Panc1 (cell line): Measurements from ENCODE around the gene THTPA.

Experiments used
- POLR2AphosphoS5 ChIP-seq: IDR thresholded peaks from 2 replicates; pipeline ENCODE4 v1.6.1; 2012; ENCODE audit warnings: mild to moderate bottlenecking, low read depth, low read length, moderate library complexity
- SIN3A ChIP-seq: IDR thresholded peaks from 2 replicates; pipeline ENCODE4 v1.6.1; 2012; ENCODE audit warnings: low read depth, mild to moderate bottlenecking, low read length, moderate library complexity, borderline replicate concordance; ENCODE audit not compliant: insufficient read depth
- TF ChIP-seq, protein P1 (sequence below): fragments of 450-650 bp; IDR thresholded peaks from 2 replicates; pipeline ENCODE4 v1.5.1; 2017; ENCODE audit warnings: mild to moderate bottlenecking

DNA sequence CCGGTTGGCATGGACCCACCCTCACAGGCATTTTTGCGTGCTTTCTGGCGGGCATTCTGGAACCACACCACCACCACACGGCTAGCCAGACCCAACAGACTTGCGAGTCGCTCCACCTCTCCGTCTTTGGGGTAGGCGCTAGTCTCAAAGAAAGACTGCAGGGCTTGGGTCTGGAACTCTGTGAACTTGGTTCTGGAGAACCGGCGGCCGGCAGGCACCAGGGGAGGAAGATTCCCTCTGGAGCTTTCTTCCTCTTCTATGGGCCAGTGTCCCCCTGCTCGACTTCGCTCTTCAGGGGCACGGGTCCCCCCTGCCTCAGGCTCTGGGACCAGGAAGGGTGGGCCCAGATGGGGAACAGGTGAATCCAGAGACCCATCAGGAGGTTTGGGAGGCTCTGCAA, 31.1 kb upstream of the THTPA start:
- TF ChIP-seq, protein P1, sequence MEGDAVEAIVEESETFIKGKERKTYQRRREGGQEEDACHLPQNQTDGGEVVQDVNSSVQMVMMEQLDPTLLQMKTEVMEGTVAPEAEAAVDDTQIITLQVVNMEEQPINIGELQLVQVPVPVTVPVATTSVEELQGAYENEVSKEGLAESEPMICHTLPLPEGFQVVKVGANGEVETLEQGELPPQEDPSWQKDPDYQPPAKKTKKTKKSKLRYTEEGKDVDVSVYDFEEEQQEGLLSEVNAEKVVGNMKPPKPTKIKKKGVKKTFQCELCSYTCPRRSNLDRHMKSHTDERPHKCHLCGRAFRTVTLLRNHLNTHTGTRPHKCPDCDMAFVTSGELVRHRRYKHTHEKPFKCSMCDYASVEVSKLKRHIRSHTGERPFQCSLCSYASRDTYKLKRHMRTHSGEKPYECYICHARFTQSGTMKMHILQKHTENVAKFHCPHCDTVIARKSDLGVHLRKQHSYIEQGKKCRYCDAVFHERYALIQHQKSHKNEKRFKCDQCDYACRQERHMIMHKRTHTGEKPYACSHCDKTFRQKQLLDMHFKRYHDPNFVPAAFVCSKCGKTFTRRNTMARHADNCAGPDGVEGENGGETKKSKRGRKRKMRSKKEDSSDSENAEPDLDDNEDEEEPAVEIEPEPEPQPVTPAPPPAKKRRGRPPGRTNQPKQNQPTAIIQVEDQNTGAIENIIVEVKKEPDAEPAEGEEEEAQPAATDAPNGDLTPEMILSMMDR, result no peak
- no peak for TF ChIP-seq SIN3A
- no peak for TF ChIP-seq POLR2AphosphoS5
